Transverse colon (tissue), 4 donors: ENCODE results near the gene HELZ2.

Source experiments
- EP300 ChIP-seq: sonication (generic); formaldehyde crosslinking; IDR thresholded peaks from one replicate; pipeline ENCODE4 v1.6.1; 2017; ENCODE audit warnings: antibody characterized with exemption, low read depth
- POLR2A ChIP-seq: fragments of 450-650 bp; IDR thresholded peaks from one replicate; pipeline ENCODE4 v1.6.1; 2016; ENCODE audit warnings: antibody characterized with exemption, mild to moderate bottlenecking, moderate library complexity
- POLR2AphosphoS5 ChIP-seq, 3 donors: sonication (generic); formaldehyde crosslinking; IDR thresholded peaks; one replicate each; pipeline ENCODE4 v1.6.1; 2016; ENCODE audit warnings: antibody characterized with exemption in 3 of 3
- TF ChIP-seq, protein P1 (sequence below), 5 experiments: fragments of 200-600 bp in 3 of 5; fragments of 450-650 bp in 2 of 5; sonication (generic) in 3 of 5; IDR thresholded peaks; 1 replicate in 2 of 5; 2 replicates in 3 of 5; pipeline ENCODE4 v1.5.1; 2016 to 2017; ENCODE audit warnings: antibody characterized with exemption in 5 of 5, inconsistent platforms in 3 of 5, mild to moderate bottlenecking in 2 of 5, moderate library complexity in 1 of 5

DNA sequence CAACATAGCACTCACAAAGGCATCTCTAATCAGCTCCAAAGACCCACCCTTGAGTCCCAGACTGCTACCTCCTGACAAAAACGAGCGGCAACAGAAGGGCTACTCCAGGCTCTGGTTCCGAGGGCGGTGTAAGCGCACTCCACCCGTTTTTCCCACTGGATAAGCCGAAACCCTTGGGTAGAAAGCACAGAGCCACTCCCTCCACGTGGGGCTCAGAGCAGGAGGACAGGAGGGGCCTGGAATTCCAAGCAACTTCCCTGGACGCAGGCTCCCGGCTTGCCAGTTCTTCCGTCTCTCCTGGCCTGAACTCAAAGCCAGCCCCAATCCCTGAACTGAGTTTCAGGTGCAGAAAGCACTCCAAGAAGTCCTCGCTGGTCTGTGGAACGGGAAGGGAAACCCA, 45.5 kb upstream of the HELZ2 start:
- TF ChIP-seq POLR2AphosphoS5 (IDR thresholded peaks at IDR 0.05), result no peak
- TF ChIP-seq, protein P1, sequence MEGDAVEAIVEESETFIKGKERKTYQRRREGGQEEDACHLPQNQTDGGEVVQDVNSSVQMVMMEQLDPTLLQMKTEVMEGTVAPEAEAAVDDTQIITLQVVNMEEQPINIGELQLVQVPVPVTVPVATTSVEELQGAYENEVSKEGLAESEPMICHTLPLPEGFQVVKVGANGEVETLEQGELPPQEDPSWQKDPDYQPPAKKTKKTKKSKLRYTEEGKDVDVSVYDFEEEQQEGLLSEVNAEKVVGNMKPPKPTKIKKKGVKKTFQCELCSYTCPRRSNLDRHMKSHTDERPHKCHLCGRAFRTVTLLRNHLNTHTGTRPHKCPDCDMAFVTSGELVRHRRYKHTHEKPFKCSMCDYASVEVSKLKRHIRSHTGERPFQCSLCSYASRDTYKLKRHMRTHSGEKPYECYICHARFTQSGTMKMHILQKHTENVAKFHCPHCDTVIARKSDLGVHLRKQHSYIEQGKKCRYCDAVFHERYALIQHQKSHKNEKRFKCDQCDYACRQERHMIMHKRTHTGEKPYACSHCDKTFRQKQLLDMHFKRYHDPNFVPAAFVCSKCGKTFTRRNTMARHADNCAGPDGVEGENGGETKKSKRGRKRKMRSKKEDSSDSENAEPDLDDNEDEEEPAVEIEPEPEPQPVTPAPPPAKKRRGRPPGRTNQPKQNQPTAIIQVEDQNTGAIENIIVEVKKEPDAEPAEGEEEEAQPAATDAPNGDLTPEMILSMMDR (IDR thresholded peaks at IDR 0.05), result no peak
- TF ChIP-seq POLR2A, result no peak
- TF ChIP-seq EP300, result no peak
